Measurements from ENCODE around the gene ZC3HAV1L. TPM values are rescaled to one million over a fixed set of nuclear protein-coding genes. Genes with fewer than 3 reads are reported as not detected.
"Not testable (repeated sequence)": the region's sequence is repeated elsewhere in the genome, so short reads cannot be mapped to it uniquely, and the experiment has no call there.

Gene ZC3HAV1L
- polyA plus RNA-seq, 2 of the 4 experiments (the other 2 are of a cell fraction) = 8.8 to 15.6 TPM

GRCh38 chr7:138976161-138976560 lies 59.7 kb downstream of the ZC3HAV1L start:
- CTCF ChIA-PET = interaction anchor here (0.6 to 1.5 kb wide), 3 partner anchors 8 to 91 kb away, joined by 3 to 5 read pairs (median 3); no protein-coding TSS in a partner anchor
- H3K4me1 ChIP-seq = peaks cover 20% of the 10 kb centered on the region
- POLR2A ChIA-PET; H3K4me2 ChIP-seq; H3K9me3 ChIP-seq; ATAC-seq; H3K27ac ChIP-seq; H3K4me3 ChIP-seq; FAIRE-seq; DNase-seq (ENCODE audit: low read depth in 1 of 2, low spot score in 1 of 2): not testable (repeated sequence)
- 92% methylated on average over 11 of the region's 11 CpGs for WGBS (ENCODE audit: missing lambda C conversion rate)

Other genes starting within 250 kb of the ZC3HAV1L start
- gene TMEM213, start 238.0 kb downstream of the ZC3HAV1L start, polyA plus RNA-seq (2011; rRNA removed) = not detected in 2 replicates
- not detected in 3 replicates for gene TMEM213, start 238.0 kb downstream of the ZC3HAV1L start, polyA plus RNA-seq (2017; fragmentation: RNase III; extraction: RNeasy Plus Mini Kit Qiagen cat#74134 plus additional on column Dnase treatment)
- gene ATP6V0A4, start 237.8 kb downstream of the ZC3HAV1L start, polyA plus RNA-seq (2011; rRNA removed) = 0.09 and 0.29 TPM in 2 replicates
- gene ATP6V0A4, start 237.8 kb downstream of the ZC3HAV1L start, polyA plus RNA-seq (2017; fragmentation: RNase III; extraction: RNeasy Plus Mini Kit Qiagen cat#74134 plus additional on column Dnase treatment) = 0.24 to 0.25 TPM (median 0.25 TPM) in 3 replicates
- gene KIAA1549, start 54.7 kb downstream of the ZC3HAV1L start, polyA plus RNA-seq (2011; rRNA removed) = 4.1 and 9.2 TPM in 2 replicates
- gene KIAA1549, start 54.7 kb downstream of the ZC3HAV1L start, polyA plus RNA-seq (2017; fragmentation: RNase III; extraction: RNeasy Plus Mini Kit Qiagen cat#74134 plus additional on column Dnase treatment) = 4.4 to 4.7 TPM (median 4.7 TPM) in 3 replicates
- gene ZC3HAV1, start 73.7 kb upstream of the ZC3HAV1L start, polyA plus RNA-seq (2011; rRNA removed) = 32.1 and 36.8 TPM in 2 replicates
- gene ZC3HAV1, start 73.7 kb upstream of the ZC3HAV1L start, polyA plus RNA-seq (2017; fragmentation: RNase III; extraction: RNeasy Plus Mini Kit Qiagen cat#74134 plus additional on column Dnase treatment) = 22.2 to 22.7 TPM (median 22.6 TPM) in 3 replicates
- gene UBN2, start 195.2 kb upstream of the ZC3HAV1L start, polyA plus RNA-seq (2011; rRNA removed) = 5.6 and 5.7 TPM in 2 replicates
- gene UBN2, start 195.2 kb upstream of the ZC3HAV1L start, polyA plus RNA-seq (2017; fragmentation: RNase III; extraction: RNeasy Plus Mini Kit Qiagen cat#74134 plus additional on column Dnase treatment) = 1.8 to 2.2 TPM (median 2.1 TPM) in 3 replicates